Activated CD8-positive, alpha-beta memory T cell treated with anti-CD3 and anti-CD28 coated beads for 24 hours (primary cell): ENCODE data around the gene SEMA3F.
"Not testable (repeated sequence)": the region's sequence is repeated elsewhere in the genome, so short reads cannot be mapped to it uniquely, and the experiment has no call there.

ENCODE experiments used
- DNase-seq: peaks from one replicate; pipeline ENCODE4 v3.0.0-alpha.2; 2020

The SEMA3F gene

GRCh38 chr3:50195501-50196252 lies 40.6 kb downstream of the SEMA3F start:
- DNase-seq = no peak

- no peak for DNase-seq
These were observed 41.2 kb downstream of the SEMA3F start for GRCh38 chr3:50196253-50196801.

GRCh38 chr3:50201573-50202315 lies 46.6 kb downstream of the SEMA3F start:
- no peak for DNase-seq

- no peak for DNase-seq
These were observed 47.4 kb downstream of the SEMA3F start for GRCh38 chr3:50202353-50203112.

GRCh38 chr3:50203113-50203808 lies 48.1 kb downstream of the SEMA3F start:
- no peak for DNase-seq

- no peak for DNase-seq
These were observed 49.0 kb downstream of the SEMA3F start for GRCh38 chr3:50203809-50204803.

GRCh38 chr3:50204804-50205412 lies 49.8 kb downstream of the SEMA3F start, which contains the start of gene SLC38A3:
SLC38A3 (plus strand) TSS chr3:50205271; CDS start chr3:50214200, 8,929 bp downstream.
- DNase-seq = no peak

- peak; percentile 76 for DNase-seq
These were observed 50.5 kb downstream of the SEMA3F start for GRCh38 chr3:50205413-50206276.

- DNase-seq = no peak
These were observed 52.4 kb downstream of the SEMA3F start for GRCh38 chr3:50207359-50208042.

- no peak for DNase-seq
These were observed 53.7 kb downstream of the SEMA3F start for GRCh38 chr3:50208677-50209344.

- no peak for DNase-seq
These were observed 55.0 kb downstream of the SEMA3F start for GRCh38 chr3:50210176-50210509.

GRCh38 chr3:50210510-50211367 lies 55.6 kb downstream of the SEMA3F start:
- DNase-seq = no peak

GRCh38 chr3:50211368-50211717 lies 56.2 kb downstream of the SEMA3F start:
- not testable (repeated sequence) for DNase-seq

GRCh38 chr3:50211930-50212329 lies 56.8 kb downstream of the SEMA3F start:
- no peak for DNase-seq

GRCh38 chr3:50212502-50212901 lies 57.4 kb downstream of the SEMA3F start:
- DNase-seq = no peak

GRCh38 chr3:50212971-50213370 lies 57.8 kb downstream of the SEMA3F start:
- DNase-seq = no peak

- no peak for DNase-seq
These were observed 58.2 kb downstream of the SEMA3F start for GRCh38 chr3:50213373-50213772.

GRCh38 chr3:50214824-50215223 lies 59.7 kb downstream of the SEMA3F start:
- no peak for DNase-seq
